ENCODE results near the gene ANKS1A. TPM values are rescaled to one million over a fixed set of nuclear protein-coding genes. Genes with fewer than 3 reads are reported as not detected.
A peak's percentile ranks its signal among the peaks of the same experiment; 100 is the strongest.

Gene ANKS1A
- total RNA-seq, 1 donor from 2014 or later = 20.9 TPM

GRCh38 chr6:35090734-35091133, 201.7 kb downstream of the ANKS1A start:
- no peak for TF ChIP-seq CTCF (IDR thresholded peaks at IDR 0.05)
- no peaks in the 10 kb centered on the region for H3K9me3 ChIP-seq
- peaks cover 33 to 37% of the 10 kb centered on the region in 2 donors for H3K36me3 ChIP-seq
- no peak overlapping the region for H3K4me3 ChIP-seq
- peak in 1 of 2 donors; percentile 56 for DNase-seq (ENCODE audit: low spot score in 2 of 2)
- no peaks in the 10 kb centered on the region for H3K27me3 ChIP-seq
- H3K4me1 ChIP-seq = peaks cover 29 to 63% of the 10 kb centered on the region in 2 donors
- intact Hi-C loops (cut with DNase I) = loop anchor here (2.0 to 5.0 kb wide), 2 partner anchors 47 to 74 kb away; no protein-coding TSS in a partner anchor
- H3K27ac ChIP-seq = peak overlapping the region; percentile 68 to 78

- Histone ChIP-seq H3K4me3 (no peak overlapping the region), H3K9me3 (no peaks in the 10 kb centered on the region), H3K27me3 (no peaks in the 10 kb centered on the region), H3K36me3 (peaks cover 25 to 29% of the 10 kb centered on the region in 2 donors), H3K27ac (peak overlapping the region; percentile 68 to 78), H3K4me1 (peaks cover 29 to 69% of the 10 kb centered on the region in 2 donors)
- intact Hi-C loops (cut with DNase I) = loop anchor here (2.0 to 5.0 kb wide), 2 partner anchors 46 to 75 kb away; no protein-coding TSS in a partner anchor
- DNase-seq (ENCODE audit: low spot score in 2 of 2) = peak in 1 of 2 donors; percentile 61
- TF ChIP-seq CTCF (IDR thresholded peaks at IDR 0.05) = no peak
These were observed 202.5 kb downstream of the ANKS1A start for GRCh38 chr6:35091346-35092083.

- Histone ChIP-seq H3K27me3 (no peaks in the 10 kb centered on the region), H3K27ac (peak overlapping the region; percentile 68 to 78), H3K4me3 (no peak overlapping the region), H3K4me1 (peaks cover 29 to 63% of the 10 kb centered on the region in 2 donors), H3K36me3 (peaks cover 14 to 19% of the 10 kb centered on the region in 2 donors), H3K9me3 (no peaks in the 10 kb centered on the region)
- intact Hi-C loops (cut with DNase I) = loop anchor here (5.0 kb wide), 1 partner anchor 45 kb away; no protein-coding TSS in a partner anchor
- TF ChIP-seq CTCF (IDR thresholded peaks at IDR 0.05) = no peak
- peak in 1 of 2 donors; percentile 81 for DNase-seq (ENCODE audit: low spot score in 2 of 2)
These were observed 203.5 kb downstream of the ANKS1A start for GRCh38 chr6:35092362-35093117.

- Histone ChIP-seq H3K27ac (peak overlapping the region; percentile 68 to 78), H3K4me3 (no peak overlapping the region), H3K36me3 (peaks cover 9 to 14% of the 10 kb centered on the region in 2 donors), H3K4me1 (peaks cover 24 to 61% of the 10 kb centered on the region in 2 donors), H3K27me3 (no peaks in the 10 kb centered on the region), H3K9me3 (no peaks in the 10 kb centered on the region)
- DNase-seq (ENCODE audit: low spot score in 2 of 2) = no peak
- intact Hi-C loops (cut with DNase I) = loop anchor here (5.0 kb wide), 1 partner anchor 44 kb away; no protein-coding TSS in a partner anchor
- no peak for TF ChIP-seq CTCF (IDR thresholded peaks at IDR 0.05)
These were observed 204.0 kb downstream of the ANKS1A start for GRCh38 chr6:35093118-35093445.

- H3K27me3 ChIP-seq = no peaks in the 10 kb centered on the region
- H3K36me3 ChIP-seq = peaks cover 2 to 7% of the 10 kb centered on the region in 2 donors
- H3K4me1 ChIP-seq = peaks cover 17 to 54% of the 10 kb centered on the region in 2 donors
- intact Hi-C loops (cut with DNase I) = loop anchor here (5.0 kb wide), 1 partner anchor 44 kb away; no protein-coding TSS in a partner anchor
- peak overlapping the region; percentile 42 to 78 for H3K27ac ChIP-seq
- DNase-seq (ENCODE audit: low spot score in 2 of 2) = no peak
- no peak for TF ChIP-seq CTCF (IDR thresholded peaks at IDR 0.05)
- H3K9me3 ChIP-seq = no peaks in the 10 kb centered on the region
- H3K4me3 ChIP-seq = no peak overlapping the region
These were observed 204.7 kb downstream of the ANKS1A start for GRCh38 chr6:35093783-35094182.

All from ascending aorta (tissue), 2 donors.